ENCODE results near the gene CELF2.
A peak's percentile ranks its signal among the peaks of the same experiment; 100 is the strongest.

Gene CELF2

DNA sequence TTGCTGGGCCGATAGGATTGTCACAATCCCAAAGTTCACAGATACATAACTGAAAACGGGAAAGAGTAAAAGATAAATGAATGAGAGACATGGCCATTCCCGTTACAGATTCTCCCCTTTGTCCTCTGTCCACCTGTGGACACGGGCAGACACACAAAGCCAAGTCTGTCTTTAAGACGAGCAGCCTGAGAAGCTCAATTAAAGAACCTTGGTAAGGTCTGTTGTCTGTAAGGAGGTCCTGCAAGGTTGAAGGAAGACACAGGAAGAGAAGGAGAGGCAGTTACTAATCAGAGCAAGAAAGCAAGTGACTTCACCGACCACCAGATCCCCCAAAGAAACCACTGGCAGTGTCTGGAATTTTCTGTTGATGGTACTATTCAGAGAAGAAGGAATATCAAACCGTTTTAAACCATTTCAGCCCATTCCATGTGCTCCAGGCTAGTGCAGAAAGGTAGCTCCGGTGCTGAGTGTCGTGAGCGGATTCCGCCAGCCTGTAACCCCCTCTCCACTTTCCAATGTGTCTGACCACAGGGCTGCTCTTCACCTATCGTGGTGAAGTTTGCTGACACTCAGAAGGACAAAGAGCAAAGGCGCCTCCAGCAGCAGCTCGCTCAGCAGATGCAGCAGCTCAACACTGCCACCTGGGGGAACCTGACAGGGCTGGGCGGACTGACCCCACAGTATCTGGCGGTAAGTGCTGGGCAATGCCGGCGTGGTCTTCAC, 252.6 kb downstream of the CELF2 start:
- H3K27ac ChIP-seq = no peak overlapping the region
- peak; percentile 49 for TF ChIP-seq CTCF (conservative IDR thresholded peaks at IDR 0.05; ENCODE audit: low read depth)
- DNase-seq (ENCODE audit: low spot score) = peak; percentile 35
- POLR2A ChIA-PET (ENCODE audit: low non-redundant PET) = no interaction called here
- CTCF ChIA-PET = interaction anchor here (0.7 to 1.1 kb wide), 7 partner anchors 8 to 1938 kb away, joined by 3 to 4 read pairs (median 3); no protein-coding TSS in a partner anchor

GRCh38 chr10:11270858-11271179, 253.1 kb downstream of the CELF2 start:
- no peak for DNase-seq (ENCODE audit: low spot score)
- H3K27ac ChIP-seq = no peak overlapping the region
- peak; percentile 19; the same call in 1 of the 2 replicates for TF ChIP-seq CTCF (conservative IDR thresholded peaks at IDR 0.05; ENCODE audit: low read depth)
- ChIA-PET POLR2A (ENCODE audit: low non-redundant PET) (no interaction called here), CTCF (interaction anchor here (0.7 to 0.8 kb wide), 4 partner anchors 9 to 1939 kb away, joined by 3 to 4 read pairs (median 3); no protein-coding TSS in a partner anchor)

DNA sequence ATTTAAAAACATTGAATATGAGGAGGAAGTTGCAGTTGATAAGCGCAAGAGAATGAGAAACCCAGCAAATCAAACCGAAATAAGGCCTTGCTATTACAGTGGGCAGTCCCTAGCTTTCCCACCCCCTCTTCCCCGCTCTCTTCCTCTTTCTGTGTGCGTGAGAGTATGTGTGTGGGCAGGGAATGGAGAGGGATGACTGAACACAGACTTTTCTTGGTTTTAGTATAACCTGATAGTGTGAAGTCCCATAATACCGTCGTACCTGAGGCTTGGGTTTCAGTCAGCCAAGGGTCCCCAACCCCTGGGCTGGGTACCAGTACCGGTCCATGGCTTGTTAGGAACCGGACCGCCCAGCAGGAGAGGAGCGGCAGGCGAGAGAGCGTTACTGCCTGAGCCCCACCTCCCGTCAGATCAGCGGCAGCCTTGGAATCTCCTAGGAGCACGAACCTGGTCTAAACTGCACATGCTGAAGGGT, 255.3 kb downstream of the CELF2 start:
- POLR2A ChIA-PET (ENCODE audit: low non-redundant PET) = no interaction called here
- TF ChIP-seq CTCF (conservative IDR thresholded peaks at IDR 0.05; ENCODE audit: low read depth) = no peak
- no peak for DNase-seq (ENCODE audit: low spot score)
- no peak overlapping the region for H3K27ac ChIP-seq
- CTCF ChIA-PET = no interaction called here

- H3K27ac ChIP-seq = no peak overlapping the region
- ChIA-PET CTCF (no interaction called here), POLR2A (ENCODE audit: low non-redundant PET) (no interaction called here)
- no peak for DNase-seq (ENCODE audit: low spot score)
- TF ChIP-seq CTCF (conservative IDR thresholded peaks at IDR 0.05; ENCODE audit: low read depth) = no peak
Measured at GRCh38 chr10:11274452-11274851, 256.8 kb downstream of the CELF2 start.

- no peak for DNase-seq (ENCODE audit: low spot score)
- no peak for TF ChIP-seq CTCF (conservative IDR thresholded peaks at IDR 0.05; ENCODE audit: low read depth)
- CTCF ChIA-PET = no interaction called here
Measured at GRCh38 chr10:11275651-11276050, 258.0 kb downstream of the CELF2 start.

DNA sequence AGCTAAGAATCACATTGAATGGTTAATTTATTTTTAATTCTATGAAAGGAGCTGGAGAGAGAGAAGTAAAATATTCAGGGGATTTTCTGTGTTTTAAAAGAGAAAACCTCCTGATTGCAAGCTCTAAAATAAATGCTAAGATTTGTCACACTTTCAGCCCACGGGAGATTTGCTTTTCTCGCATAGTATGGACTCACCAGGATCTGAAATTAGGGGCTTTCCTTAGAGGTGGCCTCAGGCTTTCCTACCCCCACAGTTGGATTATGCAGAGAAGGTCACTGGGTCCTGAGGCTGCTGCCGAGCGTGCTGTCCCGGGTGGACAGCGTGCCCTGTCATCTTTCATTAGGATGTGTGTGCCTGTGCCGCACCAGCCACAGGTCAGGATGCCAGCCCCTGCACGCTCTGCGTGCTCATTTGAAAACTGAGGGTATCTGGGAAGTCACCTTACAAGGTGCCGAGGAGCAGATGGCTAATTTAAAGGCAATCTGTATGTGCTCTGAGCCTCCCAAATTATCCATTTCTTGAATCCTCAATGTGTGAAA, 258.8 kb downstream of the CELF2 start:
- ChIA-PET POLR2A (ENCODE audit: low non-redundant PET) (no interaction called here), CTCF (no interaction called here)
- no peak for DNase-seq (ENCODE audit: low spot score)
- H3K27ac ChIP-seq = no peak overlapping the region
- TF ChIP-seq CTCF (conservative IDR thresholded peaks at IDR 0.05; ENCODE audit: low read depth) = no peak

More at GRCh38 chr10:11275651-11276050, 258.0 kb downstream of the CELF2 start:
- no peak overlapping the region for H3K27ac ChIP-seq
- POLR2A ChIA-PET (ENCODE audit: low non-redundant PET) = no interaction called here

All from RWPE1 (cell line).